OCI-LY3 (cell line): Measurements from ENCODE around the gene AK1.

Experiments
- EZH2phosphoT487 ChIP-seq: fragments of 200-600 bp; shearing (Covaris generic); IDR thresholded peaks from 2 replicates; pipeline ENCODE4 v1.6.1; 2018; ENCODE audit warnings: antibody characterized with exemption, mixed run types, low read depth
- TF ChIP-seq, protein P1 (sequence below): fragments of 200-600, 300-600 bp; sonication (generic); IDR thresholded peaks from 2 replicates; pipeline ENCODE4 v1.5.1; 2014; ENCODE audit warnings: antibody characterized with exemption, low read length, low read depth

DNA sequence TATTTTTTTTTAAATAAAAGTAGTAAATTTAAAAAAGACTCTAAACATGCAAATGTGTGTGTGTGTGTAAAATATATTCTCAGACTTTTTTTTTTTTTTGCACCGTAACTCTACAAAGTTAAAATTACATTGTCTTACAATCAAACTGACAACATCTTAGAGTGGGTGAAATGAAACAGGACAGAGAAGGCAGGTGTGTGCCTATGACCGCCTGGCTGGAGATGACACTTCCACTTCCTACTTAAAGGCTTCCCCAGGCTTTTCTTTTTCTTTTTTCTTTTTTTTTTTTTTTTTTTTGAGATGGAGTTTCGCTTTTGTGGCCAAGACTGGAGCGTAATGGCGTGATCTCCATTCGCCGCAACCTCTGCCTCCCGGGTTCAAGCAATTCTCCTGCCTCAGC, 2.7 kb upstream of the AK1 start:
- TF ChIP-seq, protein P1, sequence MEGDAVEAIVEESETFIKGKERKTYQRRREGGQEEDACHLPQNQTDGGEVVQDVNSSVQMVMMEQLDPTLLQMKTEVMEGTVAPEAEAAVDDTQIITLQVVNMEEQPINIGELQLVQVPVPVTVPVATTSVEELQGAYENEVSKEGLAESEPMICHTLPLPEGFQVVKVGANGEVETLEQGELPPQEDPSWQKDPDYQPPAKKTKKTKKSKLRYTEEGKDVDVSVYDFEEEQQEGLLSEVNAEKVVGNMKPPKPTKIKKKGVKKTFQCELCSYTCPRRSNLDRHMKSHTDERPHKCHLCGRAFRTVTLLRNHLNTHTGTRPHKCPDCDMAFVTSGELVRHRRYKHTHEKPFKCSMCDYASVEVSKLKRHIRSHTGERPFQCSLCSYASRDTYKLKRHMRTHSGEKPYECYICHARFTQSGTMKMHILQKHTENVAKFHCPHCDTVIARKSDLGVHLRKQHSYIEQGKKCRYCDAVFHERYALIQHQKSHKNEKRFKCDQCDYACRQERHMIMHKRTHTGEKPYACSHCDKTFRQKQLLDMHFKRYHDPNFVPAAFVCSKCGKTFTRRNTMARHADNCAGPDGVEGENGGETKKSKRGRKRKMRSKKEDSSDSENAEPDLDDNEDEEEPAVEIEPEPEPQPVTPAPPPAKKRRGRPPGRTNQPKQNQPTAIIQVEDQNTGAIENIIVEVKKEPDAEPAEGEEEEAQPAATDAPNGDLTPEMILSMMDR: no peak
- TF ChIP-seq EZH2phosphoT487: no peak
